GM18867 (cell line): ENCODE measurements around the gene OXSR1.
A peak's percentile ranks its signal among the peaks of the same experiment; 100 is the strongest.
"Not testable (repeated sequence)": the region's sequence is repeated elsewhere in the genome, so short reads cannot be mapped to it uniquely, and the experiment has no call there.

Experiments
- ATAC-seq: cut with Tn5 transposase; IDR thresholded peaks from one replicate; pipeline ENCODE4 v1.9.1; 2021; ENCODE audit warnings: mild to moderate bottlenecking, moderate library complexity; ENCODE audit not compliant: unreplicated experiment

The OXSR1 gene

GRCh38 chr3:38127611-38128302 is 37.6 kb upstream of the OXSR1 start:
- ATAC-seq, result no peak

- ATAC-seq, result no peak
Measured at GRCh38 chr3:38128303-38128655, 37.1 kb upstream of the OXSR1 start.

- no peak for ATAC-seq
Measured at GRCh38 chr3:38129058-38129457, 36.3 kb upstream of the OXSR1 start.

- no peak for ATAC-seq
Measured at GRCh38 chr3:38130631-38131065, 34.7 kb upstream of the OXSR1 start.

GRCh38 chr3:38131621-38132369 is 33.5 kb upstream of the OXSR1 start:
- ATAC-seq, result no peak

- no peak for ATAC-seq
Measured at GRCh38 chr3:38133209-38133556, 32.2 kb upstream of the OXSR1 start.

- ATAC-seq, result no peak
Measured at GRCh38 chr3:38133557-38134405, 31.6 kb upstream of the OXSR1 start.

GRCh38 chr3:38134517-38135143 is 30.7 kb upstream of the OXSR1 start:
- ATAC-seq, result not testable (repeated sequence)

GRCh38 chr3:38135621-38136277 is 29.6 kb upstream of the OXSR1 start:
- not testable (repeated sequence) for ATAC-seq

- no peak for ATAC-seq
Measured at GRCh38 chr3:38136393-38136776, 29.0 kb upstream of the OXSR1 start.

- ATAC-seq, result peak; percentile 90
Measured at GRCh38 chr3:38136777-38137614, 28.3 kb upstream of the OXSR1 start, which contains the start of gene ACAA1. Gene ACAA1 (minus strand): TSS chr3:38137127. CDS start chr3:38137035, 92 bp downstream.

- ATAC-seq, result no peak
Measured at GRCh38 chr3:38137615-38138348, 27.6 kb upstream of the OXSR1 start.

GRCh38 chr3:38138349-38139190 is 26.8 kb upstream of the OXSR1 start, which contains the start of gene MYD88:
Gene MYD88 (plus strand): TSS chr3:38138661. CDS start chr3:38138701, 40 bp downstream.
- ATAC-seq, result peak; percentile 49

GRCh38 chr3:38139191-38139590 is 26.1 kb upstream of the OXSR1 start:
- no peak for ATAC-seq

GRCh38 chr3:38139652-38140051 is 25.7 kb upstream of the OXSR1 start:
- no peak for ATAC-seq

- no peak for ATAC-seq
Measured at GRCh38 chr3:38140326-38141172, 24.8 kb upstream of the OXSR1 start.
